HepG2 (cell line): Measurements from ENCODE around the gene KIRREL3. TPM values are rescaled to one million over a fixed set of nuclear protein-coding genes. Genes with fewer than 3 reads are reported as not detected.

Source experiments
- ATAC-seq: fragments of 200-7000 bp; cut with Tn5 transposase; 3 replicates; pipeline ENCODE4 v1.9.1; 2020; ENCODE audit warnings: mild to moderate bottlenecking, moderate library complexity
- BruUV-seq: library from RNA; stranded (reverse); fragments of 400-500 nt; replicated peaks from 2 replicates; lab custom pipeline; 2021; lab: Mats Ljungman, UMichigan
- CTCF ChIA-PET: fragments of 300-600 bp; formaldehyde crosslinking; extraction: SDS; loops from one replicate; lab custom pipeline; 2021; ENCODE audit warnings: low total read pairs, inconsistent platforms, low intra/inter-chr PET ratio; lab: Yijun Ruan, JAX
- POLR2A ChIA-PET: fragments of 350-600 bp; sonication (Branson Sonifier 250); formaldehyde crosslinking; loops from one replicate; lab custom pipeline; 2020; ENCODE audit warnings: antibody characterized with exemption, inconsistent platforms; lab: Yijun Ruan, JAX
- DNase-seq: peaks from one replicate; pipeline ENCODE4 v3.0.0-alpha.2; 2015; ENCODE audit warnings: low spot score
- FAIRE-seq: peaks from 3 replicates; lab custom pipeline; 2011; peaks lifted over from hg19 to GRCh38; lab: Jason Lieb, UNC
- H2AFZ ChIP-seq: one replicate; pipeline ENCODE4 v1.6.1; 2011; ENCODE audit warnings: low read length, inconsistent platforms
- H3K27ac ChIP-seq: fragments of 300-600 bp; 3 replicates; pipeline ENCODE4 v1.8.0; 2011; ENCODE audit warnings: mixed run types, mild to moderate bottlenecking, mixed read lengths, low read length, inconsistent platforms; ENCODE audit not compliant: insufficient read depth; ENCODE audit errors: extremely low read length
- H3K27me3 ChIP-seq, 2 experiments: fragments of 200-600 bp in 1 of 2; 2 replicates in 1 of 2; 3 replicates in 1 of 2; pipeline versions ENCODE4 v1.6.0 to v1.8.0; 2011; ENCODE audit warnings: low read length in 2 of 2, mild to moderate bottlenecking in 2 of 2, moderate library complexity in 2 of 2, inconsistent platforms in 1 of 2; ENCODE audit not compliant: insufficient read depth in 2 of 2, control insufficient read depth in 1 of 2
- H3K36me3 ChIP-seq, 2 experiments: fragments of 200-600 bp in 1 of 2; replicated peaks in 1 of 2; 2 replicates in 1 of 2; 3 replicates in 1 of 2; pipeline versions ENCODE4 v1.5.1 to v1.8.0; 2011; ENCODE audit warnings: low read length in 2 of 2, inconsistent platforms in 1 of 2; ENCODE audit not compliant: insufficient read depth in 2 of 2, control insufficient read depth in 1 of 2
- H3K4me1 ChIP-seq: 2 replicates; pipeline ENCODE4 v1.5.1; 2012; ENCODE audit warnings: low read length, inconsistent platforms; ENCODE audit not compliant: insufficient read depth
- H3K4me2 ChIP-seq: 2 replicates; pipeline ENCODE4 v1.6.0; 2011; ENCODE audit warnings: low read depth, low read length, inconsistent platforms
- H3K4me3 ChIP-seq, 3 experiments: fragments of 200-600 bp in 1 of 3; sonication (generic), shearing (Covaris generic) in 1 of 3; replicated peaks in 1 of 3; 2 replicates each; pipeline ENCODE4 v1.5.1; 2011 to 2016; ENCODE audit warnings: low read length in 3 of 3, inconsistent platforms in 2 of 3, low read depth in 2 of 3, mild to moderate bottlenecking in 2 of 3, control low read depth in 1 of 3, mixed read lengths in 1 of 3; ENCODE audit not compliant: insufficient read depth in 1 of 3
- H3K79me2 ChIP-seq: one replicate; pipeline ENCODE4 v1.6.1; 2011; ENCODE audit warnings: low read length, inconsistent platforms; ENCODE audit not compliant: insufficient read depth
- H3K9ac ChIP-seq: 2 replicates; pipeline ENCODE4 v1.6.0; 2011; ENCODE audit warnings: mild to moderate bottlenecking, low read depth, low read length, inconsistent platforms; ENCODE audit not compliant: insufficient read depth
- H3K9me3 ChIP-seq: 2 replicates; pipeline ENCODE4 v1.5.1; 2012; ENCODE audit warnings: mild to moderate bottlenecking, low read length
- H4K20me1 ChIP-seq: 2 replicates; pipeline ENCODE4 v1.6.0; 2011; ENCODE audit warnings: inconsistent platforms, mild to moderate bottlenecking, low read length, moderate library complexity; ENCODE audit not compliant: insufficient read depth
- NR1H2 ChIP-seq: sonication (generic); formaldehyde crosslinking; IDR thresholded peaks from 2 replicates; pipeline ENCODE4 v1.8.1; 2022; ENCODE audit warnings: low read depth, missing genetic modification reagents, borderline replicate concordance
- PLRG1 ChIP-seq: fragments of 450-650 bp; conservative IDR thresholded peaks from 2 replicates; pipeline ENCODE4 v1.6.1; 2016
- RELA ChIP-seq: sonication (generic); formaldehyde crosslinking; IDR thresholded peaks from 2 replicates; pipeline ENCODE4 v1.4.0; 2020; ENCODE audit warnings: missing genetic modification reagents
- SIN3A ChIP-seq: IDR thresholded peaks from 2 replicates; pipeline ENCODE4 v1.6.1; 2011; ENCODE audit warnings: low read depth, mild to moderate bottlenecking, control low read depth, low read length, borderline replicate concordance
- YEATS2 ChIP-seq: sonication (generic); formaldehyde crosslinking; IDR thresholded peaks from 2 replicates; pipeline ENCODE4 v1.4.0; 2020; ENCODE audit warnings: missing genetic modification reagents, borderline replicate concordance
- ZBTB1 ChIP-seq: sonication (generic); formaldehyde crosslinking; IDR thresholded peaks from 2 replicates; pipeline ENCODE4 v1.4.0; 2020; ENCODE audit warnings: missing genetic modification reagents, borderline replicate concordance
- ZBTB25 ChIP-seq: IDR thresholded peaks from 2 replicates; pipeline ENCODE4 v1.6.1; 2018; ENCODE audit warnings: missing genetic modification reagents
- ZFP37 ChIP-seq: sonication (generic); formaldehyde crosslinking; IDR thresholded peaks from 2 replicates; pipeline ENCODE4 v1.4.0; 2020; ENCODE audit warnings: missing genetic modification reagents, borderline replicate concordance
- ZNF317 ChIP-seq: sonication (generic); formaldehyde crosslinking; IDR thresholded peaks from 2 replicates; pipeline ENCODE4 v1.5.0; 2020; ENCODE audit warnings: mild to moderate bottlenecking, missing genetic modification reagents
- ZNF354B ChIP-seq: sonication (generic); formaldehyde crosslinking; IDR thresholded peaks from 2 replicates; pipeline ENCODE4 v1.8.0; 2022; ENCODE audit warnings: mild to moderate bottlenecking, missing genetic modification reagents
- ZNF773 ChIP-seq: sonication (generic); formaldehyde crosslinking; IDR thresholded peaks from 2 replicates; pipeline ENCODE4 v1.4.0; 2020; ENCODE audit warnings: missing genetic modification reagents, borderline replicate concordance
- ZZZ3 ChIP-seq: sonication (generic); formaldehyde crosslinking; IDR thresholded peaks from 2 replicates; pipeline ENCODE4 v1.4.0; 2020; ENCODE audit warnings: missing genetic modification reagents, mild to moderate bottlenecking, borderline replicate concordance
- WGBS: methylation state at CpG from one replicate; pipeline ENCODE4 v1.1.6; 2017; ENCODE audit warnings: low lambda C conversion rate; 5-methylcytosine and 5-hydroxymethylcytosine counted together
- in situ Hi-C: cut with HindIII; loops from 2 replicates; pipeline ENCODE4 v1.10.0; 2017; ENCODE audit warnings: low pct_unique_long_range_greater_than_20kb; ENCODE audit not compliant: extremely low pct_ligation_motif_present
- intact Hi-C: fragments of 100-400 bp; cut with micrococcal nuclease; formaldehyde crosslinking; loops from one replicate; pipeline ENCODE4 v1.10.0; 2022; ENCODE audit not compliant: unreplicated experiment
- polyA plus RNA-seq, 8 experiments: library from polyadenylated mRNA; depleted of rRNA in 3 of 8; stranded (reverse) in 7 of 8; unstranded in 1 of 8; fragments of >200 nt; fragmentation: Illumina TruSeq in 4 of 8; extraction: Trizol in 4 of 8; gene quantifications; 2 replicates each; pipeline versions ENCODE4 v1.2.1 to v1.2.3, GENCODE V29; 2011 to 2016; ENCODE audit warnings: low read depth in 4 of 8, missing spikeins in 1 of 8, mixed read lengths in 1 of 8; ENCODE audit not compliant: insufficient read depth in 1 of 8
- total RNA-seq, 5 experiments: library from RNA; depleted of rRNA; stranded (reverse); fragments of >200 nt; fragmentation: Illumina TruSeq; extraction: Trizol; gene quantifications; 2 replicates each; pipeline ENCODE4 v1.2.3, GENCODE V29; 2016; ENCODE audit warnings: low read depth in 1 of 5
- TF ChIP-seq, protein P1 (sequence below): sonication (generic); formaldehyde crosslinking; IDR thresholded peaks from 2 replicates; pipeline ENCODE4 v1.8.1; 2023; ENCODE audit warnings: mild to moderate bottlenecking, moderate library complexity, missing genetic modification reagents

KIRREL3 gene
- total and polyA plus RNA-seq, 2 of the 13 experiments (the other 11 are each of a cell fraction or from before 2014, with no cell fraction given), result not detected

- ATAC-seq (no peak), FAIRE-seq (no peak), DNase-seq (no peak)
- H3K9me3 ChIP-seq, result no peaks in the 10 kb centered on the region
- no peak overlapping the region for H2AFZ ChIP-seq
- WGBS, result 23% methylated on average over 1 of the region's 1 CpG
- no peaks in the 10 kb centered on the region for H3K4me1 ChIP-seq
- in situ Hi-C loops, result no loop called here
- no peak overlapping the region for H3K9ac ChIP-seq
- no peak overlapping the region for H3K27ac ChIP-seq
- BruUV-seq, result no TSS peak
- intact Hi-C loops, result no loop called here
- no peak overlapping the region for H3K4me3 ChIP-seq
- CTCF ChIA-PET, result no interaction called here
- no peak for TF ChIP-seq ZBTB1
- no peak for TF ChIP-seq RELA (CRISPR knock-in tag)
- TF ChIP-seq ZNF317 (CRISPR knock-in tag), result no peak
- TF ChIP-seq SIN3A, result no peak
- no peak for TF ChIP-seq ZBTB25 (CRISPR knock-in tag)
- no peak for TF ChIP-seq ZZZ3 (CRISPR knock-in tag)
- TF ChIP-seq, protein P1, sequence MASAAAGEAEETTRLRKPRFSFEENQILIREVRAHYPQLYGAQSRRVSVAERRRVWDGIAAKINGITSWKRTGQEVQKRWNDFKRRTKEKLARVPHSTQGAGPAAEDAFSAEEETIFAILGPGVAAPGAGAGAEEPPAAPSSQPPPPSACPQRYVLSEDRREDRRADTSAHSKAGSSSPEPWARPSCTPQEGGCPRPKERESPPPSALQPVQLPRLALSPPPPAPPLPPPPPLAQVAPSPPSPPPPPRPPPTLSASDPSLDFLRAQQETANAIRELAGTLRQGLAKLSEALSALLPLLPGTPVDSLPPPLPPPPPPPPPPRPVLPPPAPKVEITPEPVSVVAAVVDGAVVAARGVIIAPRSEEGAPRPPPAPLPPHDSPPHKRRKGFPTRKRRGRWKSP (CRISPR knock-in tag), result no peak
- TF ChIP-seq ZFP37 (CRISPR knock-in tag), result no peak
- TF ChIP-seq YEATS2 (CRISPR knock-in tag), result no peak
- no peak for TF ChIP-seq ZNF354B (CRISPR knock-in tag)
- TF ChIP-seq PLRG1, result no peak
- TF ChIP-seq NR1H2 (CRISPR knock-in tag), result no peak
- TF ChIP-seq ZNF773 (CRISPR knock-in tag), result no peak
- no peaks in the 10 kb centered on the region for H3K36me3 ChIP-seq
- no peaks in the 10 kb centered on the region for H3K27me3 ChIP-seq
- POLR2A ChIA-PET, result no interaction called here
- H3K79me2 ChIP-seq, result no peaks in the 10 kb centered on the region
- no peak overlapping the region for H3K4me2 ChIP-seq
- no peaks in the 10 kb centered on the region for H4K20me1 ChIP-seq
Observed at GRCh38 chr11:127050186-127050585, 49.6 kb upstream of the KIRREL3 start.
